Measurements from ENCODE around the gene MKKS. TPM values are rescaled to one million over a fixed set of nuclear protein-coding genes. Genes with fewer than 3 reads are reported as not detected.

MKKS gene
- total RNA-seq, 1 experiment from 2014 or later = 15.3 TPM

GRCh38 chr20:10468340-10468845, 34.4 kb upstream of the MKKS start:
- ChIA-PET CTCF (no interaction called here), POLR2A (no interaction called here)
- H3K27me3 Mint-ChIP-seq (ENCODE audit: insufficient read depth, unreplicated experiment) = no peaks in the 10 kb centered on the region
- Histone ChIP-seq H3K4me3 (ENCODE audit: low read depth, low read length) (no peak overlapping the region), H3K9me3 (no peaks in the 10 kb centered on the region), H3K4me1 (peaks cover 19% of the 10 kb centered on the region; the same call in 1 of the 2 replicates), H3K36me3 (ENCODE audit: control insufficient read depth, insufficient read depth, low read length) (no peaks in the 10 kb centered on the region), H3K27me3 (replicated peaks; ENCODE audit: control insufficient read depth, insufficient read depth, low read length) (no peaks in the 10 kb centered on the region)
- peaks cover 25% of the 10 kb centered on the region for H3K4me1 Mint-ChIP-seq (ENCODE audit: low read depth, unreplicated experiment)
- H3K27ac Mint-ChIP-seq (ENCODE audit: unreplicated experiment) = peak overlapping the region; percentile 29
- no peak for TF ChIP-seq CTCF (IDR thresholded peaks at IDR 0.05; ENCODE audit: insufficient read depth in 1 of 2, low read depth in 1 of 2, low read length in 1 of 2, severe bottlenecking in 1 of 2, unreplicated experiment in 1 of 2)
- intact Hi-C loops (cut with micrococcal nuclease; ENCODE audit: unreplicated experiment) = loop anchor here (2.0 to 5.0 kb wide), 2 partner anchors 68 to 804 kb away; no protein-coding TSS in a partner anchor
- H3K36me3 Mint-ChIP-seq (ENCODE audit: insufficient read depth, unreplicated experiment) = peaks cover 6% of the 10 kb centered on the region
- peak overlapping the region; percentile 17 for H3K4me3 Mint-ChIP-seq (ENCODE audit: unreplicated experiment)
- no TSS peak for BruUV-seq (replicated peaks)
- peaks cover 3% of the 10 kb centered on the region for H3K9me3 Mint-ChIP-seq (ENCODE audit: unreplicated experiment)
- no peak for DNase-seq

GRCh38 chr20:10467681-10468339, 33.8 kb upstream of the MKKS start:
- H3K36me3 ChIP-seq (ENCODE audit: control insufficient read depth, insufficient read depth, low read length) = no peaks in the 10 kb centered on the region
- H3K4me1 Mint-ChIP-seq (ENCODE audit: low read depth, unreplicated experiment) = peaks cover 25% of the 10 kb centered on the region
- POLR2A ChIA-PET = no interaction called here
- no peak overlapping the region for H3K4me3 ChIP-seq (ENCODE audit: low read depth, low read length)
- no peak for TF ChIP-seq CTCF (IDR thresholded peaks at IDR 0.05; ENCODE audit: insufficient read depth in 1 of 2, low read depth in 1 of 2, low read length in 1 of 2, severe bottlenecking in 1 of 2, unreplicated experiment in 1 of 2)
- peak overlapping the region; percentile 29 for H3K27ac Mint-ChIP-seq (ENCODE audit: unreplicated experiment)
- no peaks in the 10 kb centered on the region for H3K27me3 Mint-ChIP-seq (ENCODE audit: insufficient read depth, unreplicated experiment)
- intact Hi-C loops (cut with micrococcal nuclease; ENCODE audit: unreplicated experiment) = loop anchor here (2.0 to 5.0 kb wide), 2 partner anchors 69 to 804 kb away; no protein-coding TSS in a partner anchor
- peak overlapping the region; percentile 17 for H3K4me3 Mint-ChIP-seq (ENCODE audit: unreplicated experiment)
- CTCF ChIA-PET = no interaction called here
- no peaks in the 10 kb centered on the region for H3K9me3 ChIP-seq
- no peak for DNase-seq
- H3K27me3 ChIP-seq (replicated peaks; ENCODE audit: control insufficient read depth, insufficient read depth, low read length) = no peaks in the 10 kb centered on the region
- BruUV-seq (replicated peaks) = no TSS peak
- H3K4me1 ChIP-seq = peaks cover 19% of the 10 kb centered on the region; the same call in 1 of the 2 replicates
- peaks cover 6% of the 10 kb centered on the region for H3K36me3 Mint-ChIP-seq (ENCODE audit: insufficient read depth, unreplicated experiment)
- H3K9me3 Mint-ChIP-seq (ENCODE audit: unreplicated experiment) = peaks cover 9% of the 10 kb centered on the region

- no TSS peak for BruUV-seq (replicated peaks)
- POLR2A ChIA-PET = no interaction called here
- Histone ChIP-seq H3K9me3 (no peaks in the 10 kb centered on the region), H3K4me1 (peaks cover 19% of the 10 kb centered on the region; the same call in 1 of the 2 replicates), H3K36me3 (ENCODE audit: control insufficient read depth, insufficient read depth, low read length) (no peaks in the 10 kb centered on the region), H3K4me3 (ENCODE audit: low read depth, low read length) (no peak overlapping the region), H3K27me3 (replicated peaks; ENCODE audit: control insufficient read depth, insufficient read depth, low read length) (no peaks in the 10 kb centered on the region)
- no peak for TF ChIP-seq CTCF (IDR thresholded peaks at IDR 0.05; ENCODE audit: insufficient read depth in 1 of 2, low read depth in 1 of 2, low read length in 1 of 2, severe bottlenecking in 1 of 2, unreplicated experiment in 1 of 2)
- peaks cover 12% of the 10 kb centered on the region for H3K9me3 Mint-ChIP-seq (ENCODE audit: unreplicated experiment)
- no peaks in the 10 kb centered on the region for H3K27me3 Mint-ChIP-seq (ENCODE audit: insufficient read depth, unreplicated experiment)
- peaks cover 6% of the 10 kb centered on the region for H3K36me3 Mint-ChIP-seq (ENCODE audit: insufficient read depth, unreplicated experiment)
- CTCF ChIA-PET = interaction anchor here (0.5 kb wide), 1 partner anchor 33 kb away, joined by 5 read pairs; no protein-coding TSS in a partner anchor
- H3K27ac Mint-ChIP-seq (ENCODE audit: unreplicated experiment) = no peak overlapping the region
- H3K4me1 Mint-ChIP-seq (ENCODE audit: low read depth, unreplicated experiment) = peaks cover 25% of the 10 kb centered on the region
- DNase-seq = no peak
- intact Hi-C loops (cut with micrococcal nuclease; ENCODE audit: unreplicated experiment) = loop anchor here (5.0 kb wide), 1 partner anchor 805 kb away; no protein-coding TSS in a partner anchor
- no peak overlapping the region for H3K4me3 Mint-ChIP-seq (ENCODE audit: unreplicated experiment)
Measured at GRCh38 chr20:10466855-10467254, 32.8 kb upstream of the MKKS start.
